Calu3 (cell line): Measurements from ENCODE around the gene SPATA21. TPM values are rescaled to one million over a fixed set of nuclear protein-coding genes. Genes with fewer than 3 reads are reported as not detected.

ENCODE experiments used
- BruUV-seq: library from RNA; stranded (reverse); fragments of 400-500 nt; replicated peaks from 2 replicates; lab custom pipeline; 2021; lab: Mats Ljungman, UMichigan
- CTCF ChIA-PET: fragments of 300-600 bp; sonication (Branson Sonifier 250); formaldehyde crosslinking; loops from one replicate; lab custom pipeline; 2022; ENCODE audit warnings: antibody characterized with exemption; lab: Charles Lee
- DNase-seq: peaks from one replicate; pipeline ENCODE4 v3.0.0; 2022
- H3K27ac Mint-ChIP-seq: one replicate; pipeline ENCODE4 v1.8.0; 2022; ENCODE audit warnings: mixed read lengths; ENCODE audit not compliant: unreplicated experiment
- H3K27me3 Mint-ChIP-seq: one replicate; pipeline ENCODE4 v1.8.0; 2022; ENCODE audit warnings: mixed read lengths; ENCODE audit not compliant: unreplicated experiment
- H3K36me3 Mint-ChIP-seq: one replicate; pipeline ENCODE4 v1.8.0; 2022; ENCODE audit warnings: mild to moderate bottlenecking, moderate library complexity, mixed read lengths; ENCODE audit not compliant: insufficient read depth, unreplicated experiment
- H3K4me1 Mint-ChIP-seq: one replicate; pipeline ENCODE4 v1.8.0; 2022; ENCODE audit warnings: mild to moderate bottlenecking, low read depth, mixed read lengths; ENCODE audit not compliant: unreplicated experiment
- H3K4me3 Mint-ChIP-seq: one replicate; pipeline ENCODE4 v1.8.0; 2022; ENCODE audit warnings: mild to moderate bottlenecking, low read depth, moderate library complexity, mixed read lengths; ENCODE audit not compliant: unreplicated experiment
- H3K9me3 Mint-ChIP-seq: one replicate; pipeline ENCODE4 v1.8.0; 2022; ENCODE audit warnings: low read depth, mixed read lengths; ENCODE audit not compliant: unreplicated experiment
- CTCF ChIP-seq: fragments of 200-600 bp; IDR thresholded peaks from one replicate; pipeline ENCODE4 v1.8.0; 2022; ENCODE audit warnings: antibody characterized with exemption; ENCODE audit not compliant: unreplicated experiment
- intact Hi-C: fragments of 100-400 bp; cut with micrococcal nuclease; formaldehyde crosslinking; loops from one replicate; pipeline ENCODE4 v1.10.0; 2022; ENCODE audit not compliant: unreplicated experiment
- total RNA-seq: library from RNA; stranded (reverse); gene quantifications from 2 replicates; pipeline ENCODE4 v1.2.3, GENCODE V29; 2022

Gene SPATA21
- total RNA-seq, 1 experiment from 2014 or later = not detected

GRCh38 chr1:16430606-16431005 lies 6.6 kb downstream of the SPATA21 start:
- intact Hi-C loops = no loop called here
- DNase-seq = no peak
- no peaks in the 10 kb centered on the region for H3K36me3 Mint-ChIP-seq
- H3K27me3 Mint-ChIP-seq = peaks cover 37% of the 10 kb centered on the region
- CTCF ChIA-PET = no interaction called here
- no peaks in the 10 kb centered on the region for H3K9me3 Mint-ChIP-seq
- H3K27ac Mint-ChIP-seq = no peak overlapping the region
- no peak for TF ChIP-seq CTCF
- no TSS peak for BruUV-seq
- H3K4me1 Mint-ChIP-seq = no peaks in the 10 kb centered on the region
- no peak overlapping the region for H3K4me3 Mint-ChIP-seq

GRCh38 chr1:16425125-16426025 lies 11.8 kb downstream of the SPATA21 start:
- H3K4me3 Mint-ChIP-seq = no peak overlapping the region
- CTCF ChIA-PET = no interaction called here
- TF ChIP-seq CTCF = no peak
- DNase-seq = no peak
- peaks cover 5% of the 10 kb centered on the region for H3K36me3 Mint-ChIP-seq
- no peaks in the 10 kb centered on the region for H3K4me1 Mint-ChIP-seq
- H3K27ac Mint-ChIP-seq = no peak overlapping the region
- H3K9me3 Mint-ChIP-seq = no peaks in the 10 kb centered on the region
- intact Hi-C loops = no loop called here
- H3K27me3 Mint-ChIP-seq = peaks cover 14% of the 10 kb centered on the region
- BruUV-seq = no TSS peak

- Mint-ChIP-seq H3K9me3 (no peaks in the 10 kb centered on the region), H3K27me3 (peaks cover 30% of the 10 kb centered on the region), H3K4me1 (no peaks in the 10 kb centered on the region), H3K36me3 (peaks cover 5% of the 10 kb centered on the region), H3K4me3 (no peak overlapping the region), H3K27ac (no peak overlapping the region)
- BruUV-seq = no TSS peak
- no peak for DNase-seq
- TF ChIP-seq CTCF = no peak
- intact Hi-C loops = no loop called here
- CTCF ChIA-PET = no interaction called here
Measured at GRCh38 chr1:16422041-16422440, 15.2 kb downstream of the SPATA21 start.

GRCh38 chr1:16421201-16421600 lies 16.0 kb downstream of the SPATA21 start:
- no peak for TF ChIP-seq CTCF
- H3K9me3 Mint-ChIP-seq = no peaks in the 10 kb centered on the region
- BruUV-seq = no TSS peak
- H3K27ac Mint-ChIP-seq = no peak overlapping the region
- peaks cover 30% of the 10 kb centered on the region for H3K27me3 Mint-ChIP-seq
- peaks cover 5% of the 10 kb centered on the region for H3K36me3 Mint-ChIP-seq
- intact Hi-C loops = no loop called here
- no peaks in the 10 kb centered on the region for H3K4me1 Mint-ChIP-seq
- CTCF ChIA-PET = no interaction called here
- no peak overlapping the region for H3K4me3 Mint-ChIP-seq
- no peak for DNase-seq
